Lung (tissue), 12 donors: Measurements from ENCODE around the gene MBP. TPM values are rescaled to one million over a fixed set of nuclear protein-coding genes. Genes with fewer than 3 reads are reported as not detected.

Experiments
- ATAC-seq: fragments of 200-7000 bp; cut with Tn5 transposase; one replicate; pipeline ENCODE4 v1.9.1; 2020; ENCODE audit warnings: moderate number of reproducible peaks; ENCODE audit not compliant: insufficient read depth, low FRiP score
- DNase-seq, 3 donors: peaks; one replicate each; pipeline ENCODE4 v3.0.0-alpha.2; 2013 to 2017
- H3K27ac ChIP-seq, 2 donors: one replicate each; pipeline ENCODE4 v1.5.1; 2013; ENCODE audit warnings: mild to moderate bottlenecking in 2 of 2, moderate library complexity in 2 of 2, control low read depth in 1 of 2, inconsistent platforms in 1 of 2, low read depth in 1 of 2, low read length in 1 of 2
- H3K27me3 ChIP-seq, 3 donors: one replicate each; pipeline ENCODE4 v1.5.1; 2013; ENCODE audit warnings: low read length in 2 of 3; ENCODE audit not compliant: control insufficient read depth in 3 of 3, insufficient read depth in 3 of 3
- H3K36me3 ChIP-seq, 4 donors: one replicate each; pipeline ENCODE4 v1.5.1; 2013; ENCODE audit warnings: low read length in 4 of 4, mild to moderate bottlenecking in 1 of 4, moderate library complexity in 1 of 4; ENCODE audit not compliant: control insufficient read depth in 4 of 4, insufficient read depth in 4 of 4
- H3K4me1 ChIP-seq, 5 donors: one replicate each; pipeline ENCODE4 v1.5.1; 2013; ENCODE audit warnings: low read length in 5 of 5, mild to moderate bottlenecking in 2 of 5, moderate library complexity in 1 of 5; ENCODE audit not compliant: control insufficient read depth in 5 of 5, insufficient read depth in 5 of 5
- H3K4me3 ChIP-seq: one replicate; pipeline ENCODE4 v1.5.1; 2013; ENCODE audit warnings: mild to moderate bottlenecking, control low read depth, moderate library complexity
- H3K9ac ChIP-seq, 2 donors: one replicate each; pipeline ENCODE4 v1.5.1; 2013; ENCODE audit warnings: low read length in 2 of 2, control low read depth in 1 of 2; ENCODE audit not compliant: insufficient read depth in 1 of 2
- H3K9me3 ChIP-seq, 4 donors: one replicate each; pipeline ENCODE4 v1.5.1; 2013; ENCODE audit warnings: low read length in 3 of 4, mild to moderate bottlenecking in 1 of 4, moderate library complexity in 1 of 4; ENCODE audit not compliant: control insufficient read depth in 4 of 4, insufficient read depth in 3 of 4
- WGBS, 2 donors: extraction: QIAGEN DNeasy Blood & Tissue Kit; methylation state at CpG; one replicate each; pipeline ENCODE4 v1.1.7; 2013; 5-methylcytosine and 5-hydroxymethylcytosine counted together
- polyA plus RNA-seq, 2 donors: library from polyadenylated mRNA; stranded (reverse); fragments of 200-250 nt; gene quantifications; one replicate each; pipeline ENCODE4 v1.2.1, GENCODE V29; 2013
- total RNA-seq, 2 donors: library from RNA; depleted of rRNA in 1 of 2; stranded (reverse); fragments of >200 nt in 1 of 2; gene quantifications; one replicate each; pipeline ENCODE4 v1.2.1, GENCODE V29; 2014 to 2021
- TF ChIP-seq, protein P1 (sequence below): IDR thresholded peaks from 2 replicates; pipeline ENCODE4 v1.5.1; 2012; ENCODE audit warnings: mild to moderate bottlenecking; ENCODE audit errors: control extremely low read depth, extremely low read depth
- donor health status: control.
- donor health status: control.
- donor health status: Bipolar disorder and iron deficiency.
- donor health status: healthy.
- donor health status: DM: yes; HTN: yes; CAD: no.

The MBP gene
- total and polyA plus RNA-seq, 4 donors, result 15.6 to 64.1 (median 30.9) TPM

DNA sequence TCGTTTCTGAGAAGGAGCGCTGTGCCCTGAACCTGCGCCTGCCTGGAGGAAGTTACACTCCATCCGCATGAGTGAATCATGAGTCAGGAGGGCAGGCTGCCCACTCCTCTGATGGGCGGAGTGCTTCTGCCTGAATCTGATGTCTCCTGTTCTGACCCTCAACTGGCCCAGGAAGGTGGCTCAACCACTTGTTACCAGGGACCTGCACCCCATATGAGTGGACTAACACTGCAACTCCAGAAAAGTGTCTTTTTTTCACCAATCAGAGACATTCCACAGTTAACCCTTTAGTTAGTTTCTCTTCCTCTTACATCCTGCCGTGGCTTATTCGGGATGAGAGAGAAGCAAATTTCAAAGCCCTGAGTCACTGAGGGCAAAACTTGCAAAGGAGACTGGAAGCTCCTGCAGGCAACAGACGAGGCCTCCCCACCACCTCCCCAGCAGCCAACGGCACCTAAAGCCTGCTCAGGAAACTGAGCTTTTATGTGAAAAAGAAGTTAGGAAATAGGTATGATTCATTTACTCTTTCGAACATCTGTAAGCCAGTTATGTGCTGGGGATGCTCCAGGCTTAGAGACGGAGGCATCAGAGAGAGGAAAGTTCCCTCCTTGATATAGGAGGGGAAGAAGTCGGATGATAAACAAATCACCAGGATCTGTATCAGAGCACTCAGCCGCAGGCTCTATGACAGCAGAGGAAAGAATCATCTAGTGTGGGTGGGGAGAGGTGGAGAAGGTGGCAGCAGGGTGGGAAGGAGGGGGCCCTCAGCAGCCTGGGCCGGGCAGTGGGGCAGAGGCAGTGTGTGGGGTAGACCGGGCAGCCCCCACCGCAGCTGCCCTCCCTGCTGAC lies 30.9 kb downstream of the MBP start:
- H3K4me3 ChIP-seq, result no peak overlapping the region
- no peak overlapping the region for H3K9ac ChIP-seq
- TF ChIP-seq, protein P1, sequence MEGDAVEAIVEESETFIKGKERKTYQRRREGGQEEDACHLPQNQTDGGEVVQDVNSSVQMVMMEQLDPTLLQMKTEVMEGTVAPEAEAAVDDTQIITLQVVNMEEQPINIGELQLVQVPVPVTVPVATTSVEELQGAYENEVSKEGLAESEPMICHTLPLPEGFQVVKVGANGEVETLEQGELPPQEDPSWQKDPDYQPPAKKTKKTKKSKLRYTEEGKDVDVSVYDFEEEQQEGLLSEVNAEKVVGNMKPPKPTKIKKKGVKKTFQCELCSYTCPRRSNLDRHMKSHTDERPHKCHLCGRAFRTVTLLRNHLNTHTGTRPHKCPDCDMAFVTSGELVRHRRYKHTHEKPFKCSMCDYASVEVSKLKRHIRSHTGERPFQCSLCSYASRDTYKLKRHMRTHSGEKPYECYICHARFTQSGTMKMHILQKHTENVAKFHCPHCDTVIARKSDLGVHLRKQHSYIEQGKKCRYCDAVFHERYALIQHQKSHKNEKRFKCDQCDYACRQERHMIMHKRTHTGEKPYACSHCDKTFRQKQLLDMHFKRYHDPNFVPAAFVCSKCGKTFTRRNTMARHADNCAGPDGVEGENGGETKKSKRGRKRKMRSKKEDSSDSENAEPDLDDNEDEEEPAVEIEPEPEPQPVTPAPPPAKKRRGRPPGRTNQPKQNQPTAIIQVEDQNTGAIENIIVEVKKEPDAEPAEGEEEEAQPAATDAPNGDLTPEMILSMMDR, result no peak
- DNase-seq, result no peak
- peak overlapping the region; percentile 53 to 78 for H3K27ac ChIP-seq
- H3K9me3 ChIP-seq, result peaks cover 0 to 1% (median 0%) of the 10 kb centered on the region in 4 donors
- peak; percentile 86 for ATAC-seq
- WGBS, 2 donors, result 18 to 29% methylated on average over 16 of the region's 16 CpGs
- peaks cover 0 to 29% (median 0%) of the 10 kb centered on the region in 5 donors for H3K4me1 ChIP-seq
- peaks cover 0 to 13% (median 0%) of the 10 kb centered on the region in 4 donors for H3K36me3 ChIP-seq
- H3K27me3 ChIP-seq, result peaks cover 0 to 65% (median 25%) of the 10 kb centered on the region in 3 donors

DNA sequence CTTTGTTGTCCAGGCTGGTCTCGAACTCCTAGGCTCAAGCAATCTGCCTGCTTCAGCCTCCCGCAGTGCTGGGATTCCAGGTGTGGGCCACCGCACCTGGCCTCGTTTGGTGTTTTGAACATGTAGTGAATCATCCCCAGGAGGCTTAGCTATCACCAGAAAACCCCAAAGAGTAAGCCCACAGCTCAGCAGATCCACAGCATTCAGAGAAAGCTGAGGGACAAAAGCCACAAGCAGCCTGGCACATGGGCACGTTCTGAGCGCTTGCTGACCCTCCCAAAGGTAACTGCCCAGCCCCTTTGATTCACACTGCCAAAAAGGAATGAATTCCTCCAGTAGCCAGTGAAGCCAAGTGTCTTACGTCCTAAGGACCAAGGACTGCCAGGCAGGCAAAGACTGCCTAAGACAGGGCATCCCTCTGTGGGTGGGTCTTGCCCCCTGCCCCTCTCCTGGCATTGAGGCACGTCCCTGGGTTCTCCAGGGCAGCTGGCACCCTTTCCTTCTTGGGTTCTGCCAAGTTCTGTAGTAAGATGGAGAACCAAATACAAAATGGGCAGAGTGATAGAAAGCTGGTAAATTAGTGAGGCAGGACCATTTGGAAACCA lies 31.7 kb downstream of the MBP start:
- 71 to 80% methylated on average over 8 of the region's 8 CpGs for WGBS, 2 donors
- peaks cover 0 to 24% (median 2%) of the 10 kb centered on the region in 5 donors for H3K4me1 ChIP-seq
- ATAC-seq (no peak), DNase-seq (no peak)
- H3K27ac ChIP-seq, result peak overlapping the region; percentile 45 to 78
- no peak overlapping the region for H3K9ac ChIP-seq
- TF ChIP-seq, protein P1, result no peak
- peaks cover 0 to under 1% (median 0%) of the 10 kb centered on the region in 4 donors for H3K9me3 ChIP-seq
- H3K27me3 ChIP-seq, result peaks cover 0 to 58% (median 25%) of the 10 kb centered on the region in 3 donors
- H3K36me3 ChIP-seq, result peaks cover 0 to 13% (median 0%) of the 10 kb centered on the region in 4 donors
- no peak overlapping the region for H3K4me3 ChIP-seq

DNA sequence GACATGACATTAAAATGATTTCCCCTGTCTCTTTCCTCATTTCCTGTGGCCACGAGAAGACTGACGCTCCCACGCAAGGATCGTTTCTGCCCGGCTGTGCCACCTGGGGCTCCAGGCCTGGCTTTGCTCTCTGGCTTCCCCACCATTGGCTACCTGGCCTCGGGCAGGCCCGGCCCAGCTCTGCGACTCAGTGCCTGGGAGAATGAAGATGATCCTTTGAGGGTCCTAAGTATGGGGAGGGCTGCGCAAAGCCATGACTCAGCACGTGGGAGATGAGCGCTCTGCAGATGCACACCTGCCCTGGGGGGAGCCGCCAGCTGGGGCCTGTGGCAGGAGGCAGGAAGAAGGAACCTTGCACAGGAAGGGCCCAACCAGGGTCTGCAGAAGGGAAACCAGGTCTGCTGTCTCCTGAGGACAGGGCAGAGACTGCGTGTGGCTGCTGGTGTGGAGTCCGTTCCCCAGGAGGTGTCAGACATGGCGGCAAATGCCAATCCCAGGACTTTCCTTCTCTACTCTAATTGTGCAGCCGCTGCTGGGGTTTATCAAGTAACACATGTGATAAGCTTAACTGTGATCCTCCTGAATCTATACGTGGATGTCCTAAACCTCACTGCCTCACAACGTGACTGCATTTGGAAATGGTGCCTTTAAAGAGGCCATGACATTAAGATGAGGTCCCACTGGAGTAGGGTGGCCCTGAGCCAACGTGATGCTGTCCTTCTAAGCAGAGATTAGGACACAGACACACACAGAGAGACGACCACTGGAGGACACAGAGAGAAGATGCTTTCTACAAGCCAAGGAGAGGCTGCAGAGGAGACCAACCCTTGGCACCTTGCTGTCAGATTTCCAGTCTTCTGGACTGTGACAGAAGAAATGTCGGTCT lies 32.9 kb downstream of the MBP start:
- Histone ChIP-seq H3K36me3 (peaks cover 0 to 13% (median 0%) of the 10 kb centered on the region in 4 donors), H3K4me3 (no peak overlapping the region), H3K27ac (peak overlapping the region in 1 of 2 donors; percentile 71), H3K9ac (no peak overlapping the region), H3K27me3 (peaks cover 0 to 48% (median 23%) of the 10 kb centered on the region in 3 donors), H3K4me1 (peaks cover 0 to 24% (median 3%) of the 10 kb centered on the region in 5 donors), H3K9me3 (no peaks in the 10 kb centered on the region)
- TF ChIP-seq, protein P1, result no peak
- WGBS, 2 donors, result 60 to 73% methylated on average over 21 of the region's 21 CpGs
- ATAC-seq (no peak), DNase-seq (no peak)
